Astrocyte of the spinal cord (primary cell): ENCODE measurements around the gene FBXL13.
A peak's percentile ranks its signal among the peaks of the same experiment; 100 is the strongest.

Experiments used
- DNase-seq: peaks from one replicate; pipeline ENCODE4 v3.0.0; 2011; ENCODE audit warnings: low read depth, low spot score
- H3K4me3 ChIP-seq: 2 replicates; pipeline ENCODE4 v1.5.1; 2011; ENCODE audit warnings: low read depth, mild to moderate bottlenecking, low read length, moderate library complexity
- CTCF ChIP-seq: IDR thresholded peaks from 2 replicates; pipeline ENCODE4 v1.5.1; 2012; ENCODE audit warnings: low read depth, mild to moderate bottlenecking, low read length, inconsistent platforms
- in situ Hi-C: cut with HindIII; loops from 2 replicates; pipeline ENCODE4 v1.10.0; 2017; ENCODE audit warnings: low sequenced_read_pairs

FBXL13 gene

GRCh38 chr7:102837802-102838201 lies 236.8 kb downstream of the FBXL13 start:
- H3K4me3 ChIP-seq = no peak overlapping the region
- DNase-seq = no peak
- in situ Hi-C loops = no loop called here
- TF ChIP-seq CTCF = no peak

- H3K4me3 ChIP-seq = no peak overlapping the region
- in situ Hi-C loops = no loop called here
- DNase-seq = no peak
- TF ChIP-seq CTCF = no peak
Observed at GRCh38 chr7:102836977-102837376, 237.6 kb downstream of the FBXL13 start.

- peak; percentile 89 for DNase-seq
- in situ Hi-C loops = no loop called here
- no peak overlapping the region for H3K4me3 ChIP-seq
- no peak for TF ChIP-seq CTCF
Observed at GRCh38 chr7:102836191-102836919, 238.2 kb downstream of the FBXL13 start.

- DNase-seq = peak; percentile 92
- in situ Hi-C loops = no loop called here
- TF ChIP-seq CTCF = no peak
- H3K4me3 ChIP-seq = no peak overlapping the region
Observed at GRCh38 chr7:102834999-102835398, 239.6 kb downstream of the FBXL13 start.

- in situ Hi-C loops = no loop called here
- TF ChIP-seq CTCF = no peak
- H3K4me3 ChIP-seq = no peak overlapping the region
- no peak for DNase-seq
Observed at GRCh38 chr7:102834466-102834865, 240.1 kb downstream of the FBXL13 start.

GRCh38 chr7:102833343-102833742 lies 241.3 kb downstream of the FBXL13 start:
- DNase-seq = no peak
- in situ Hi-C loops = no loop called here
- TF ChIP-seq CTCF = no peak
- no peak overlapping the region for H3K4me3 ChIP-seq
